Keratinocyte (primary cell): ENCODE measurements around the gene ZMYND12. TPM values are rescaled to one million over a fixed set of nuclear protein-coding genes. Genes with fewer than 3 reads are reported as not detected.

ENCODE experiments used
- DNase-seq: peaks from one replicate; pipeline ENCODE4 v3.0.0-alpha.2; 2011; ENCODE audit warnings: low read depth, missing footprints, low spot score
- FAIRE-seq: peaks from 2 replicates; lab custom pipeline; 2011; peaks lifted over from hg19 to GRCh38; lab: Jason Lieb, UNC
- H2AFZ ChIP-seq: 2 replicates; pipeline ENCODE4 v1.6.0; 2012; ENCODE audit warnings: low read length, control low read depth, inconsistent platforms; ENCODE audit not compliant: control insufficient read depth
- H3K27ac ChIP-seq: 2 replicates; pipeline ENCODE4 v1.5.1; 2011; ENCODE audit warnings: low read length; ENCODE audit not compliant: control insufficient read depth, insufficient read depth
- H3K27me3 ChIP-seq: 3 replicates; pipeline ENCODE4 v1.6.0; 2011; ENCODE audit warnings: low read length; ENCODE audit not compliant: control insufficient read depth, insufficient read depth; ENCODE audit errors: extremely low read depth
- H3K36me3 ChIP-seq, 2 experiments: 2 replicates in 1 of 2; 3 replicates in 1 of 2; pipeline ENCODE4 v1.5.1; 2011; ENCODE audit warnings: low read length in 2 of 2, mild to moderate bottlenecking in 1 of 2; ENCODE audit not compliant: control insufficient read depth in 2 of 2, insufficient read depth in 2 of 2; ENCODE audit errors: extremely low read depth in 1 of 2
- H3K4me1 ChIP-seq: 3 replicates; pipeline ENCODE4 v1.5.1; 2011; ENCODE audit warnings: low read length; ENCODE audit not compliant: control insufficient read depth, insufficient read depth; ENCODE audit errors: extremely low read depth
- H3K4me2 ChIP-seq: 3 replicates; pipeline ENCODE4 v1.6.0; 2011; ENCODE audit warnings: low read depth, low read length; ENCODE audit not compliant: control insufficient read depth, insufficient read depth; ENCODE audit errors: extremely low read depth
- H3K4me3 ChIP-seq, 3 experiments: fragments of 200-600 bp in 1 of 3; sonication (generic) in 1 of 3; 2 replicates in 2 of 3; 3 replicates in 1 of 3; pipeline ENCODE4 v1.5.1; 2011 to 2016; ENCODE audit warnings: low read length in 3 of 3, mild to moderate bottlenecking in 3 of 3, control low read depth in 2 of 3, inconsistent platforms in 1 of 3, low read depth in 1 of 3, mixed read lengths in 1 of 3, mixed run types in 1 of 3, moderate library complexity in 1 of 3; ENCODE audit not compliant: control insufficient read depth in 2 of 3, insufficient read depth in 2 of 3; ENCODE audit errors: extremely low read depth in 1 of 3
- H3K79me2 ChIP-seq: 2 replicates; pipeline ENCODE4 v1.6.0; 2012; ENCODE audit warnings: low read length; ENCODE audit not compliant: control insufficient read depth, insufficient read depth
- H3K9ac ChIP-seq: 3 replicates; pipeline ENCODE4 v1.6.0; 2011; ENCODE audit warnings: low read length; ENCODE audit not compliant: control insufficient read depth, insufficient read depth; ENCODE audit errors: extremely low read depth
- H3K9me1 ChIP-seq: 3 replicates; pipeline ENCODE4 v1.6.0; 2011; ENCODE audit warnings: low read length; ENCODE audit not compliant: control insufficient read depth, insufficient read depth; ENCODE audit errors: extremely low read depth
- H3K9me3 ChIP-seq: 2 replicates; pipeline ENCODE4 v1.5.1; 2012; ENCODE audit warnings: low read depth, low read length; ENCODE audit not compliant: control insufficient read depth
- H4K20me1 ChIP-seq: 3 replicates; pipeline ENCODE4 v1.6.0; 2011; ENCODE audit warnings: low read length; ENCODE audit not compliant: control insufficient read depth, insufficient read depth; ENCODE audit errors: extremely low read depth
- EZH2 ChIP-seq: IDR thresholded peaks from one replicate; pipeline ENCODE4 v1.6.1; 2012; ENCODE audit warnings: inconsistent platforms, mild to moderate bottlenecking, low read length, moderate library complexity
- dilution Hi-C: fragments of 300-500 bp; cut with MboI; formaldehyde crosslinking; loops from one replicate; pipeline ENCODE4 v1.7.0; 2020; ENCODE audit warnings: low sequenced_read_pairs; ENCODE audit not compliant: extremely low pct_ligation_motif_present
- polyA plus RNA-seq, 5 experiments: library from polyadenylated mRNA; depleted of rRNA in 3 of 5; stranded (reverse) in 3 of 5; stranded (forward) in 1 of 5; unstranded in 1 of 5; fragments of >200 nt; gene quantifications; 1 replicate in 1 of 5; 2 replicates in 3 of 5; 3 replicates in 1 of 5; pipeline versions ENCODE4 v1.2.1 to v1.2.3, GENCODE V29; 2011 to 2012; ENCODE audit warnings: missing spikeins in 2 of 5, low read depth in 1 of 5, low replicate concordance in 1 of 5
- TF ChIP-seq, protein P1 (sequence below), 3 experiments: IDR thresholded peaks in 1 of 3; conservative IDR thresholded peaks in 1 of 3; optimal IDR thresholded peaks in 1 of 3; 2 replicates in 2 of 3; 3 replicates in 1 of 3; pipeline versions ENCODE3 to v1.5.1; 2011; ENCODE audit warnings: low read length in 3 of 3, mild to moderate bottlenecking in 3 of 3, moderate library complexity in 2 of 3, control low read depth in 1 of 3, inconsistent platforms in 1 of 3; ENCODE audit not compliant: insufficient read depth in 2 of 3; ENCODE audit errors: extremely low read depth in 1 of 3

ZMYND12 gene
- polyA plus RNA-seq, 1 donor (not counting 4 experiments of a cell fraction or from before 2014, with no cell fraction given): 0.24 TPM

- Histone ChIP-seq H3K79me2 (no peaks in the 10 kb centered on the region), H3K4me3 (no peak overlapping the region), H3K27me3 (peaks cover 4% of the 10 kb centered on the region), H3K4me2 (no peak overlapping the region), H3K9me3 (no peaks in the 10 kb centered on the region), H3K9me1 (no peaks in the 10 kb centered on the region), H3K27ac (no peak overlapping the region), H3K4me1 (no peaks in the 10 kb centered on the region), H3K36me3 (no peaks in the 10 kb centered on the region), H2AFZ (no peak overlapping the region), H3K9ac (no peak overlapping the region), H4K20me1 (no peaks in the 10 kb centered on the region)
- dilution Hi-C loops: no loop called here
- FAIRE-seq (no peak), DNase-seq (no peak)
- TF ChIP-seq, protein P1, sequence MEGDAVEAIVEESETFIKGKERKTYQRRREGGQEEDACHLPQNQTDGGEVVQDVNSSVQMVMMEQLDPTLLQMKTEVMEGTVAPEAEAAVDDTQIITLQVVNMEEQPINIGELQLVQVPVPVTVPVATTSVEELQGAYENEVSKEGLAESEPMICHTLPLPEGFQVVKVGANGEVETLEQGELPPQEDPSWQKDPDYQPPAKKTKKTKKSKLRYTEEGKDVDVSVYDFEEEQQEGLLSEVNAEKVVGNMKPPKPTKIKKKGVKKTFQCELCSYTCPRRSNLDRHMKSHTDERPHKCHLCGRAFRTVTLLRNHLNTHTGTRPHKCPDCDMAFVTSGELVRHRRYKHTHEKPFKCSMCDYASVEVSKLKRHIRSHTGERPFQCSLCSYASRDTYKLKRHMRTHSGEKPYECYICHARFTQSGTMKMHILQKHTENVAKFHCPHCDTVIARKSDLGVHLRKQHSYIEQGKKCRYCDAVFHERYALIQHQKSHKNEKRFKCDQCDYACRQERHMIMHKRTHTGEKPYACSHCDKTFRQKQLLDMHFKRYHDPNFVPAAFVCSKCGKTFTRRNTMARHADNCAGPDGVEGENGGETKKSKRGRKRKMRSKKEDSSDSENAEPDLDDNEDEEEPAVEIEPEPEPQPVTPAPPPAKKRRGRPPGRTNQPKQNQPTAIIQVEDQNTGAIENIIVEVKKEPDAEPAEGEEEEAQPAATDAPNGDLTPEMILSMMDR (optimal IDR thresholded peaks at IDR 0.05 in 1 of 3, IDR thresholded peaks at IDR 0.05 in 1 of 3, conservative IDR thresholded peaks at IDR 0.05 in 1 of 3; ENCODE audit: extremely low read depth in 1 of 3, insufficient read depth in 2 of 3, low read length in 3 of 3): no peak
- no peak for TF ChIP-seq EZH2
These were observed 63.6 kb downstream of the ZMYND12 start for GRCh38 chr1:42392255-42392654.

GRCh38 chr1:42386051-42386450, 69.8 kb downstream of the ZMYND12 start:
- DNase-seq (no peak), FAIRE-seq (no peak)
- Histone ChIP-seq H3K79me2 (no peaks in the 10 kb centered on the region), H3K27ac (no peak overlapping the region), H3K4me2 (no peak overlapping the region), H3K4me3 (no peak overlapping the region), H4K20me1 (no peaks in the 10 kb centered on the region), H3K9me3 (no peaks in the 10 kb centered on the region), H3K4me1 (no peaks in the 10 kb centered on the region), H3K9me1 (no peaks in the 10 kb centered on the region), H3K27me3 (peaks cover 12% of the 10 kb centered on the region), H3K9ac (no peak overlapping the region), H3K36me3 (no peaks in the 10 kb centered on the region), H2AFZ (no peak overlapping the region)
- TF ChIP-seq EZH2: no peak
- TF ChIP-seq, protein P1 (optimal IDR thresholded peaks at IDR 0.05 in 1 of 3, IDR thresholded peaks at IDR 0.05 in 1 of 3, conservative IDR thresholded peaks at IDR 0.05 in 1 of 3; ENCODE audit: extremely low read depth in 1 of 3, insufficient read depth in 2 of 3, low read length in 3 of 3): no peak
- dilution Hi-C loops: no loop called here
